ENCODE results near the gene GPR68.
"Not testable (repeated sequence)": the region's sequence is repeated elsewhere in the genome, so short reads cannot be mapped to it uniquely, and the experiment has no call there.

The GPR68 gene

GRCh38 chr14:91228112-91229004, 16.1 kb downstream of the GPR68 start:
- DNase-seq = no peak

GRCh38 chr14:91227183-91227628, 17.3 kb downstream of the GPR68 start:
- no peak for DNase-seq

GRCh38 chr14:91226360-91226759, 18.1 kb downstream of the GPR68 start:
- DNase-seq = not testable (repeated sequence)

- DNase-seq = no peak
Measured at GRCh38 chr14:91225025-91225424, 19.5 kb downstream of the GPR68 start.

- no peak for DNase-seq
Measured at GRCh38 chr14:91223028-91223783, 21.3 kb downstream of the GPR68 start.

- no peak for DNase-seq
Measured at GRCh38 chr14:91221270-91221669, 23.2 kb downstream of the GPR68 start.

- no peak for DNase-seq
Measured at GRCh38 chr14:91220581-91221000, 23.9 kb downstream of the GPR68 start.

- no peak for DNase-seq
Measured at GRCh38 chr14:91219517-91220389, 24.8 kb downstream of the GPR68 start.

GRCh38 chr14:91218014-91218413, 26.5 kb downstream of the GPR68 start:
- no peak for DNase-seq

- no peak for DNase-seq
Measured at GRCh38 chr14:91216731-91217226, 27.7 kb downstream of the GPR68 start.

- no peak for DNase-seq
Measured at GRCh38 chr14:91215381-91215780, 29.1 kb downstream of the GPR68 start.

- no peak for DNase-seq
Measured at GRCh38 chr14:91214306-91214705, 30.2 kb downstream of the GPR68 start.

- no peak for DNase-seq
Measured at GRCh38 chr14:91211017-91211416, 33.5 kb downstream of the GPR68 start.

GRCh38 chr14:91207008-91207407, 37.5 kb downstream of the GPR68 start:
- DNase-seq = no peak

- DNase-seq = no peak
Measured at GRCh38 chr14:91205459-91205858, 39.0 kb downstream of the GPR68 start.

GRCh38 chr14:91204657-91205056, 39.8 kb downstream of the GPR68 start:
- no peak for DNase-seq

- DNase-seq = no peak
Measured at GRCh38 chr14:91202234-91202974, 42.1 kb downstream of the GPR68 start.

- not testable (repeated sequence) for DNase-seq
Measured at GRCh38 chr14:91200802-91201201, 43.7 kb downstream of the GPR68 start.

GRCh38 chr14:91197631-91198030, 46.9 kb downstream of the GPR68 start:
- DNase-seq = no peak

GRCh38 chr14:91195881-91196280, 48.6 kb downstream of the GPR68 start:
- DNase-seq = no peak

GRCh38 chr14:91193069-91193468, 51.4 kb downstream of the GPR68 start:
- no peak for DNase-seq

- no peak for DNase-seq
Measured at GRCh38 chr14:91190853-91191252, 53.7 kb downstream of the GPR68 start.

Data from NCI-H1105 (cell line).